Mesenchymal stem cell (in vitro differentiated cells and primary cell): ENCODE measurements around the gene LDLRAP1.

ENCODE experiments used
- DNase-seq: peaks from one replicate; pipeline ENCODE4 v3.0.0-alpha.2; 2013
- H2AFZ ChIP-seq: one replicate; pipeline ENCODE4 v1.6.1; 2013; ENCODE audit warnings: low read depth, mild to moderate bottlenecking, control low read depth, inconsistent platforms, low read length, moderate library complexity
- H2AK5ac ChIP-seq: 2 replicates; pipeline ENCODE4 v1.6.1; 2013; ENCODE audit warnings: low read length, moderate library complexity, mild to moderate bottlenecking, inconsistent platforms; ENCODE audit not compliant: severe bottlenecking
- H2BK120ac ChIP-seq: one replicate; pipeline ENCODE4 v1.6.1; 2013; ENCODE audit warnings: low read depth, mild to moderate bottlenecking, inconsistent platforms, low read length, moderate library complexity
- H2BK12ac ChIP-seq, 2 experiments: one replicate each; pipeline ENCODE4 v1.6.1; 2013; ENCODE audit warnings: inconsistent platforms in 2 of 2, low read length in 2 of 2, mild to moderate bottlenecking in 2 of 2, moderate library complexity in 2 of 2, control low read depth in 1 of 2
- H2BK15ac ChIP-seq: one replicate; pipeline ENCODE4 v1.6.1; 2013; ENCODE audit warnings: mild to moderate bottlenecking, low read depth, inconsistent platforms; ENCODE audit not compliant: poor library complexity, severe bottlenecking
- H2BK5ac ChIP-seq: 2 replicates; pipeline ENCODE4 v1.6.1; 2013; ENCODE audit warnings: low read depth, mild to moderate bottlenecking, low read length, control low read depth, inconsistent platforms; ENCODE audit not compliant: poor library complexity, severe bottlenecking
- H3K14ac ChIP-seq, 2 experiments: one replicate each; pipeline ENCODE4 v1.6.1; 2013; ENCODE audit warnings: inconsistent platforms in 2 of 2, low read length in 2 of 2, control low read depth in 1 of 2, mild to moderate bottlenecking in 1 of 2, moderate library complexity in 1 of 2
- H3K18ac ChIP-seq, 2 experiments: one replicate each; pipeline ENCODE4 v1.6.1; 2013; ENCODE audit warnings: inconsistent platforms in 2 of 2, low read length in 2 of 2, control low read depth in 1 of 2, low read depth in 1 of 2, mild to moderate bottlenecking in 1 of 2
- H3K23ac ChIP-seq, 2 experiments: one replicate each; pipeline ENCODE4 v1.6.1; 2013; ENCODE audit warnings: inconsistent platforms in 2 of 2, low read length in 2 of 2, mild to moderate bottlenecking in 2 of 2, moderate library complexity in 2 of 2, control low read depth in 1 of 2
- H3K27ac ChIP-seq: 2 replicates; pipeline ENCODE4 v1.5.1; 2013; ENCODE audit warnings: mild to moderate bottlenecking, moderate library complexity, low read length, control low read depth, inconsistent platforms; ENCODE audit not compliant: poor library complexity, severe bottlenecking
- H3K27me3 ChIP-seq, 2 experiments: 2 replicates each; pipeline versions ENCODE4 v1.6.1 to v1.7.0; 2013; ENCODE audit warnings: low read length in 2 of 2, mild to moderate bottlenecking in 2 of 2, moderate library complexity in 2 of 2, control low read depth in 1 of 2, inconsistent platforms in 1 of 2; ENCODE audit not compliant: control insufficient read depth in 1 of 2, insufficient read depth in 1 of 2
- H3K36me3 ChIP-seq, 2 experiments: 2 replicates each; pipeline versions ENCODE4 v1.6.1 to v1.7.0; 2013; ENCODE audit warnings: low read length in 2 of 2, control low read depth in 1 of 2, inconsistent platforms in 1 of 2, low read depth in 1 of 2, mild to moderate bottlenecking in 1 of 2; ENCODE audit not compliant: insufficient read depth in 2 of 2, control insufficient read depth in 1 of 2
- H3K4ac ChIP-seq, 2 experiments: one replicate each; pipeline ENCODE4 v1.6.1; 2013; ENCODE audit warnings: inconsistent platforms in 2 of 2, low read length in 2 of 2, mild to moderate bottlenecking in 2 of 2, moderate library complexity in 2 of 2, control low read depth in 1 of 2, low read depth in 1 of 2
- H3K4me1 ChIP-seq: 2 replicates; pipeline ENCODE4 v1.6.1; 2013; ENCODE audit warnings: low read depth, low read length, control low read depth; ENCODE audit not compliant: control insufficient read depth, insufficient read depth
- H3K4me2 ChIP-seq: 2 replicates; pipeline ENCODE4 v1.6.1; 2013; ENCODE audit warnings: low read length, mild to moderate bottlenecking, inconsistent platforms; ENCODE audit not compliant: poor library complexity, severe bottlenecking
- H3K4me3 ChIP-seq, 2 experiments: 2 replicates each; pipeline versions ENCODE4 v1.5.1 to v1.7.0; 2013; ENCODE audit warnings: low read length in 2 of 2, mild to moderate bottlenecking in 2 of 2, control low read depth in 1 of 2, low read depth in 1 of 2; ENCODE audit not compliant: insufficient read depth in 1 of 2
- H3K79me1 ChIP-seq: replicated peaks from 2 replicates; pipeline ENCODE4 v1.6.1; 2013; ENCODE audit warnings: mild to moderate bottlenecking, control low read depth, low read length, inconsistent platforms; ENCODE audit not compliant: poor library complexity, severe bottlenecking
- H3K9ac ChIP-seq: 2 replicates; pipeline ENCODE4 v1.7.0; 2013; ENCODE audit warnings: mild to moderate bottlenecking, low read length, moderate library complexity
- H3K9me3 ChIP-seq: 2 replicates; pipeline ENCODE4 v1.7.0; 2013; ENCODE audit warnings: mild to moderate bottlenecking, low read length; ENCODE audit not compliant: control insufficient read depth
- H4K8ac ChIP-seq: one replicate; pipeline ENCODE4 v1.6.1; 2013; ENCODE audit warnings: inconsistent platforms, mild to moderate bottlenecking, low read length, moderate library complexity
- H4K91ac ChIP-seq: one replicate; pipeline ENCODE4 v1.6.1; 2013; ENCODE audit warnings: mild to moderate bottlenecking, low read length, inconsistent platforms
- WGBS: methylation state at CpG from one replicate; pipeline ENCODE4 v1.1.7; 2013; ENCODE audit warnings: mixed read lengths; 5-methylcytosine and 5-hydroxymethylcytosine counted together

The LDLRAP1 gene

GRCh38 chr1:25556132-25556670 is 12.8 kb downstream of the LDLRAP1 start:
- no peak overlapping the region for H3K4ac ChIP-seq
- H3K27ac ChIP-seq: no peak overlapping the region
- H4K91ac ChIP-seq: no peak overlapping the region
- H2AFZ ChIP-seq: no peak overlapping the region
- H3K27me3 ChIP-seq: no peaks in the 10 kb centered on the region
- peak overlapping the region in 1 of 2 experiments; percentile 6 for H2BK12ac ChIP-seq
- H3K9me3 ChIP-seq: no peaks in the 10 kb centered on the region
- H2BK120ac ChIP-seq: no peak overlapping the region
- no peak overlapping the region for H2BK5ac ChIP-seq
- H3K79me1 ChIP-seq: peaks cover 49% of the 10 kb centered on the region
- no peak overlapping the region for H3K9ac ChIP-seq
- H4K8ac ChIP-seq: no peak overlapping the region
- no peak overlapping the region for H2BK15ac ChIP-seq
- 96% methylated on average over 9 of the region's 11 CpGs for WGBS
- no peak overlapping the region for H3K4me2 ChIP-seq
- no peak overlapping the region for H3K14ac ChIP-seq
- peaks cover 18 to 49% of the 10 kb centered on the region in 2 experiments for H3K36me3 ChIP-seq
- no peak for DNase-seq
- no peak overlapping the region for H3K23ac ChIP-seq
- H3K4me1 ChIP-seq: peaks cover 19% of the 10 kb centered on the region
- peak overlapping the region; percentile 11 for H2AK5ac ChIP-seq
- no peak overlapping the region for H3K18ac ChIP-seq
- H3K4me3 ChIP-seq: no peak overlapping the region

- Histone ChIP-seq H3K79me1 (peaks cover 47% of the 10 kb centered on the region), H3K9me3 (no peaks in the 10 kb centered on the region), H3K27me3 (no peaks in the 10 kb centered on the region), H2AK5ac (no peak overlapping the region), H3K14ac (peak overlapping the region in 1 of 2 experiments; percentile 22), H2BK12ac (no peak overlapping the region), H2BK15ac (no peak overlapping the region), H3K4me1 (peaks cover 15% of the 10 kb centered on the region), H3K18ac (no peak overlapping the region), H2BK120ac (no peak overlapping the region), H3K23ac (no peak overlapping the region), H3K27ac (no peak overlapping the region), H3K4me3 (no peak overlapping the region), H2AFZ (no peak overlapping the region), H3K4ac (no peak overlapping the region), H3K9ac (no peak overlapping the region), H4K91ac (no peak overlapping the region), H2BK5ac (no peak overlapping the region), H3K4me2 (no peak overlapping the region), H4K8ac (no peak overlapping the region), H3K36me3 (peaks cover 18 to 46% of the 10 kb centered on the region in 2 experiments)
- 98% methylated on average over 10 of the region's 10 CpGs for WGBS
- DNase-seq: no peak
These were observed 13.5 kb downstream of the LDLRAP1 start for GRCh38 chr1:25556791-25557476.

GRCh38 chr1:25557543-25557942 is 14.1 kb downstream of the LDLRAP1 start:
- WGBS: 93% methylated on average over 6 of the region's 7 CpGs
- Histone ChIP-seq H3K9me3 (no peaks in the 10 kb centered on the region), H2BK5ac (no peak overlapping the region)

GRCh38 chr1:25559031-25559430 is 15.6 kb downstream of the LDLRAP1 start:
- H3K27me3 ChIP-seq: no peaks in the 10 kb centered on the region
- H3K4me2 ChIP-seq: no peak overlapping the region
- H3K79me1 ChIP-seq: peaks cover 55% of the 10 kb centered on the region
- no peak overlapping the region for H3K4me3 ChIP-seq
- no peak overlapping the region for H2BK15ac ChIP-seq
- H3K4me1 ChIP-seq: peaks cover 23% of the 10 kb centered on the region
- H4K8ac ChIP-seq: no peak overlapping the region
- H2BK120ac ChIP-seq: no peak overlapping the region
- no peak overlapping the region for H4K91ac ChIP-seq
- H3K9me3 ChIP-seq: no peaks in the 10 kb centered on the region
- no peak overlapping the region for H3K27ac ChIP-seq
- H2AFZ ChIP-seq: no peak overlapping the region
- H2BK5ac ChIP-seq: no peak overlapping the region
- H2AK5ac ChIP-seq: no peak overlapping the region
- no peak overlapping the region for H3K4ac ChIP-seq
- no peak overlapping the region for H3K18ac ChIP-seq
- 73% methylated on average over 6 of the region's 6 CpGs for WGBS
- no peak overlapping the region for H2BK12ac ChIP-seq
- no peak for DNase-seq
- peaks cover 29 to 62% of the 10 kb centered on the region in 2 experiments for H3K36me3 ChIP-seq
- no peak overlapping the region for H3K14ac ChIP-seq
- no peak overlapping the region for H3K23ac ChIP-seq
- no peak overlapping the region for H3K9ac ChIP-seq

More at GRCh38 chr1:25557543-25557942, 14.1 kb downstream of the LDLRAP1 start:
- no peak for DNase-seq
- Histone ChIP-seq H3K9ac (no peak overlapping the region), H3K4me3 (no peak overlapping the region), H3K4me2 (no peak overlapping the region), H2AK5ac (no peak overlapping the region), H3K14ac (no peak overlapping the region), H2BK15ac (no peak overlapping the region), H3K4ac (no peak overlapping the region), H2BK12ac (no peak overlapping the region), H3K18ac (no peak overlapping the region), H3K79me1 (peaks cover 48% of the 10 kb centered on the region), H2AFZ (no peak overlapping the region), H3K36me3 (peaks cover 20 to 49% of the 10 kb centered on the region in 2 experiments), H3K27ac (no peak overlapping the region), H4K8ac (no peak overlapping the region), H3K27me3 (no peaks in the 10 kb centered on the region), H4K91ac (no peak overlapping the region), H2BK120ac (no peak overlapping the region), H3K4me1 (peaks cover 16% of the 10 kb centered on the region), H3K23ac (no peak overlapping the region)
